GM18511 (cell line): ENCODE data around the gene ARF6.
"Not testable (repeated sequence)": the region's sequence is repeated elsewhere in the genome, so short reads cannot be mapped to it uniquely, and the experiment has no call there.

ENCODE experiments used
- ATAC-seq: cut with Tn5 transposase; IDR thresholded peaks from one replicate; pipeline ENCODE4 v1.9.1; 2021; ENCODE audit warnings: mild to moderate bottlenecking, moderate library complexity; ENCODE audit not compliant: unreplicated experiment

ARF6 gene

GRCh38 chr14:49902679-49903246 is 9.9 kb downstream of the ARF6 start:
- ATAC-seq, result not testable (repeated sequence)

- no peak for ATAC-seq
Measured at GRCh38 chr14:49904270-49904669, 11.4 kb downstream of the ARF6 start.

GRCh38 chr14:49905989-49906388 is 13.1 kb downstream of the ARF6 start:
- no peak for ATAC-seq

- no peak for ATAC-seq
Measured at GRCh38 chr14:49907186-49907585, 14.3 kb downstream of the ARF6 start.

GRCh38 chr14:49908433-49908782 is 15.5 kb downstream of the ARF6 start:
- no peak for ATAC-seq

GRCh38 chr14:49909016-49909415 is 16.1 kb downstream of the ARF6 start:
- no peak for ATAC-seq

GRCh38 chr14:49915085-49915484 is 22.2 kb downstream of the ARF6 start:
- no peak for ATAC-seq

- ATAC-seq, result no peak
Measured at GRCh38 chr14:49918706-49919105, 25.8 kb downstream of the ARF6 start.

GRCh38 chr14:49919825-49920659 is 27.2 kb downstream of the ARF6 start:
- no peak for ATAC-seq

- ATAC-seq, result no peak
Measured at GRCh38 chr14:49920935-49921334, 28.1 kb downstream of the ARF6 start.

- ATAC-seq, result no peak
Measured at GRCh38 chr14:49921401-49921800, 28.5 kb downstream of the ARF6 start.

GRCh38 chr14:49923442-49923841 is 30.6 kb downstream of the ARF6 start:
- ATAC-seq, result no peak

GRCh38 chr14:49923881-49924280 is 31.0 kb downstream of the ARF6 start:
- no peak for ATAC-seq

- no peak for ATAC-seq
Measured at GRCh38 chr14:49924852-49925251, 32.0 kb downstream of the ARF6 start.

GRCh38 chr14:49926803-49927202 is 33.9 kb downstream of the ARF6 start:
- no peak for ATAC-seq

GRCh38 chr14:49928015-49928414 is 35.1 kb downstream of the ARF6 start:
- no peak for ATAC-seq

GRCh38 chr14:49930720-49931119 is 37.8 kb downstream of the ARF6 start:
- ATAC-seq, result no peak

- ATAC-seq, result no peak
Measured at GRCh38 chr14:49931523-49931922, 38.6 kb downstream of the ARF6 start.

- ATAC-seq, result no peak
Measured at GRCh38 chr14:49933128-49933527, 40.2 kb downstream of the ARF6 start.

GRCh38 chr14:49933704-49934103 is 40.8 kb downstream of the ARF6 start:
- ATAC-seq, result no peak

- ATAC-seq, result no peak
Measured at GRCh38 chr14:49934646-49935045, 41.8 kb downstream of the ARF6 start.

GRCh38 chr14:49935526-49935925 is 42.6 kb downstream of the ARF6 start:
- ATAC-seq, result no peak

- ATAC-seq, result not testable (repeated sequence)
Measured at GRCh38 chr14:49936246-49936645, 43.4 kb downstream of the ARF6 start.
